ENCODE data around the gene MT1G. TPM values are rescaled to one million over a fixed set of nuclear protein-coding genes. Genes with fewer than 3 reads are reported as not detected.
"Not testable (repeated sequence)": the region's sequence is repeated elsewhere in the genome, so short reads cannot be mapped to it uniquely, and the experiment has no call there.

The MT1G gene
- total RNA-seq, 1 donor from 2014 or later, result 26.3 TPM

- ATAC-seq, result no peak
Measured at GRCh38 chr16:56684256-56684925, 16.5 kb upstream of the MT1G start.

- no peak for ATAC-seq
Measured at GRCh38 chr16:56683424-56684172, 15.7 kb upstream of the MT1G start.

GRCh38 chr16:56682703-56683397, 15.0 kb upstream of the MT1G start:
- ATAC-seq, result no peak

GRCh38 chr16:56681939-56682702, 14.3 kb upstream of the MT1G start, which contains the start of gene MT1X:
TSS of gene MT1X (plus strand) at chr16:56682470. CDS start at chr16:56682541, 71 bp downstream.
- ATAC-seq, result peak; percentile 98

- peak; percentile 65 for ATAC-seq
Measured at GRCh38 chr16:56679818-56680217, 12.0 kb upstream of the MT1G start.

GRCh38 chr16:56679078-56679730, 11.3 kb upstream of the MT1G start:
- no peak for ATAC-seq

GRCh38 chr16:56677474-56677873, 9.6 kb upstream of the MT1G start:
- no peak for ATAC-seq

- ATAC-seq, result no peak
Measured at GRCh38 chr16:56675685-56676210, 7.9 kb upstream of the MT1G start.

- ATAC-seq, result not testable (repeated sequence)
Measured at GRCh38 chr16:56674570-56674969, 6.7 kb upstream of the MT1G start.

- ATAC-seq, result no peak
Measured at GRCh38 chr16:56673921-56674320, 6.1 kb upstream of the MT1G start.

- ATAC-seq, result no peak
Measured at GRCh38 chr16:56672761-56673536, 5.1 kb upstream of the MT1G start.

GRCh38 chr16:56672171-56672570, 4.3 kb upstream of the MT1G start:
- ATAC-seq, result not testable (repeated sequence)

GRCh38 chr16:56671691-56672090, 3.8 kb upstream of the MT1G start:
- ATAC-seq, result not testable (repeated sequence)

- no peak for ATAC-seq
Measured at GRCh38 chr16:56670620-56670934, 2.7 kb upstream of the MT1G start.

GRCh38 chr16:56669840-56670619, 2.2 kb upstream of the MT1G start:
- no peak for ATAC-seq

GRCh38 chr16:56669005-56669839, 1.4 kb upstream of the MT1G start, which contains the start of gene MT1H:
TSS of gene MT1H (plus strand) at chr16:56669814. CDS start at chr16:56669885, 71 bp downstream.
- peak; percentile 77 for ATAC-seq

- ATAC-seq, result not testable (repeated sequence)
Measured at GRCh38 chr16:56665286-56666261, 2.3 kb downstream of the MT1G start.

- no peak for ATAC-seq
Measured at GRCh38 chr16:56664506-56664905, 3.4 kb downstream of the MT1G start.

All from esophagus mucosa (tissue), 1 donor.